ENCODE data around the gene PPP6R1. TPM values are rescaled to one million over a fixed set of nuclear protein-coding genes. Genes with fewer than 3 reads are reported as not detected.

The PPP6R1 gene
- total RNA-seq, 2 donors from 2014 or later, result 74.8 to 79.9 TPM

GRCh38 chr19:55189403-55189835, 69.4 kb downstream of the PPP6R1 start:
- TF ChIP-seq CTCF (conservative IDR thresholded peaks at IDR 0.05), result no peak
- H3K36me3 ChIP-seq (ENCODE audit: control insufficient read depth, insufficient read depth, low read length), result no peaks in the 10 kb centered on the region
- no peak overlapping the region for H3K27ac Mint-ChIP-seq
- no peak for DNase-seq
- H3K27ac ChIP-seq (ENCODE audit: low read depth, low read length), result no peak overlapping the region
- H3K4me1 ChIP-seq (ENCODE audit: control insufficient read depth, insufficient read depth, low read length), result no peaks in the 10 kb centered on the region
- peaks cover 44% of the 10 kb centered on the region for H3K27me3 Mint-ChIP-seq (ENCODE audit: insufficient read depth)
- no peaks in the 10 kb centered on the region for H3K27me3 ChIP-seq (ENCODE audit: control insufficient read depth, insufficient read depth, low read length, poor library complexity, severe bottlenecking)
- H3K4me1 Mint-ChIP-seq, result no peaks in the 10 kb centered on the region
- no peaks in the 10 kb centered on the region for H3K9me3 Mint-ChIP-seq
- no peak overlapping the region for H3K4me3 Mint-ChIP-seq
- H3K36me3 Mint-ChIP-seq (ENCODE audit: low read depth), result no peaks in the 10 kb centered on the region
- H3K4me3 ChIP-seq (ENCODE audit: low read length), result no peak overlapping the region
- H3K9me3 ChIP-seq (ENCODE audit: control insufficient read depth, low read length), result no peaks in the 10 kb centered on the region
- no peak overlapping the region for H3K9ac ChIP-seq (ENCODE audit: extremely low read depth, low read length, poor library complexity, severe bottlenecking)
- WGBS, 2 experiments (ENCODE audit: insufficient coverage in 1 of 2, insufficient read length in 1 of 2), result 79 to 81% methylated on average over 14 of the region's 15 CpGs

GRCh38 chr19:55188625-55189024, 70.2 kb downstream of the PPP6R1 start:
- no peaks in the 10 kb centered on the region for H3K4me1 Mint-ChIP-seq
- no peaks in the 10 kb centered on the region for H3K9me3 Mint-ChIP-seq
- Histone ChIP-seq H3K27ac (ENCODE audit: low read depth, low read length) (no peak overlapping the region), H3K9me3 (ENCODE audit: control insufficient read depth, low read length) (no peaks in the 10 kb centered on the region), H3K36me3 (ENCODE audit: control insufficient read depth, insufficient read depth, low read length) (no peaks in the 10 kb centered on the region), H3K27me3 (ENCODE audit: control insufficient read depth, insufficient read depth, low read length, poor library complexity, severe bottlenecking) (no peaks in the 10 kb centered on the region), H3K4me3 (ENCODE audit: low read length) (no peak overlapping the region), H3K9ac (ENCODE audit: extremely low read depth, low read length, poor library complexity, severe bottlenecking) (no peak overlapping the region), H3K4me1 (ENCODE audit: control insufficient read depth, insufficient read depth, low read length) (no peaks in the 10 kb centered on the region)
- peaks cover 42% of the 10 kb centered on the region for H3K27me3 Mint-ChIP-seq (ENCODE audit: insufficient read depth)
- TF ChIP-seq CTCF (conservative IDR thresholded peaks at IDR 0.05), result no peak
- no peak overlapping the region for H3K27ac Mint-ChIP-seq
- no peaks in the 10 kb centered on the region for H3K36me3 Mint-ChIP-seq (ENCODE audit: low read depth)
- DNase-seq, result no peak
- H3K4me3 Mint-ChIP-seq, result no peak overlapping the region
- WGBS, 2 experiments (ENCODE audit: insufficient coverage in 1 of 2, insufficient read length in 1 of 2), result 61 to 85% methylated on average over 4 to 8 of the region's 8 CpGs

- TF ChIP-seq CTCF (conservative IDR thresholded peaks at IDR 0.05), result no peak
Measured at GRCh38 chr19:55186080-55186479, 72.7 kb downstream of the PPP6R1 start.

More at GRCh38 chr19:55186080-55186479, 72.7 kb downstream of the PPP6R1 start:
- H3K9me3 ChIP-seq (ENCODE audit: control insufficient read depth, low read length), result no peaks in the 10 kb centered on the region
- Mint-ChIP-seq H3K27me3 (ENCODE audit: insufficient read depth) (peaks cover 56% of the 10 kb centered on the region), H3K27ac (no peak overlapping the region), H3K9me3 (no peaks in the 10 kb centered on the region), H3K36me3 (ENCODE audit: low read depth) (no peaks in the 10 kb centered on the region), H3K4me3 (no peak overlapping the region), H3K4me1 (no peaks in the 10 kb centered on the region)
- no peak for DNase-seq
- no peaks in the 10 kb centered on the region for H3K4me1 ChIP-seq (ENCODE audit: control insufficient read depth, insufficient read depth, low read length)
- no peaks in the 10 kb centered on the region for H3K36me3 ChIP-seq (ENCODE audit: control insufficient read depth, insufficient read depth, low read length)
- H3K27ac ChIP-seq (ENCODE audit: low read depth, low read length), result no peak overlapping the region
- no peak overlapping the region for H3K4me3 ChIP-seq (ENCODE audit: low read length)
- WGBS, 2 experiments (ENCODE audit: insufficient coverage in 1 of 2, insufficient read length in 1 of 2), result 85 to 89% methylated on average over 12 of the region's 12 CpGs
- no peak overlapping the region for H3K9ac ChIP-seq (ENCODE audit: extremely low read depth, low read length, poor library complexity, severe bottlenecking)
- H3K27me3 ChIP-seq (ENCODE audit: control insufficient read depth, insufficient read depth, low read length, poor library complexity, severe bottlenecking), result peaks cover 17% of the 10 kb centered on the region
